H9 (cell line): ENCODE measurements around the gene TLE4. TPM values are rescaled to one million over a fixed set of nuclear protein-coding genes. Genes with fewer than 3 reads are reported as not detected.

Experiments used
- DNase-seq: peaks from one replicate; pipeline ENCODE4 v3.0.0-alpha.2; 2017
- H2AFZ ChIP-seq: one replicate; pipeline ENCODE4 v1.6.1; 2013; ENCODE audit warnings: mild to moderate bottlenecking, low read length, control low read depth, moderate library complexity
- H2AK5ac ChIP-seq: 2 replicates; pipeline ENCODE4 v1.6.1; 2013; ENCODE audit warnings: low read length, control low read depth, mixed read lengths; ENCODE audit not compliant: insufficient read length
- H2BK120ac ChIP-seq: one replicate; pipeline ENCODE4 v1.6.1; 2013; ENCODE audit warnings: low read depth, mild to moderate bottlenecking, low read length, control low read depth, inconsistent platforms; ENCODE audit not compliant: poor library complexity, severe bottlenecking
- H2BK12ac ChIP-seq: 2 replicates; pipeline ENCODE4 v1.6.1; 2013; ENCODE audit warnings: low read length, control low read depth, mixed read lengths, low read depth; ENCODE audit not compliant: insufficient read length
- H2BK15ac ChIP-seq: 2 replicates; pipeline ENCODE4 v1.6.1; 2013; ENCODE audit warnings: low read depth, low read length, control low read depth
- H2BK20ac ChIP-seq: one replicate; pipeline ENCODE4 v1.6.1; 2013; ENCODE audit warnings: low read depth, mild to moderate bottlenecking, low read length, control low read depth, inconsistent platforms; ENCODE audit not compliant: poor library complexity, severe bottlenecking
- H2BK5ac ChIP-seq: 2 replicates; pipeline ENCODE4 v1.6.1; 2013; ENCODE audit warnings: low read length, control low read depth, mixed read lengths; ENCODE audit not compliant: insufficient read length
- H3K14ac ChIP-seq: 2 replicates; pipeline ENCODE4 v1.6.1; 2013; ENCODE audit warnings: low read length, control low read depth; ENCODE audit not compliant: insufficient read depth
- H3K18ac ChIP-seq: 2 replicates; pipeline ENCODE4 v1.6.1; 2013; ENCODE audit warnings: low read depth, mild to moderate bottlenecking, mixed read lengths, low read length, control low read depth; ENCODE audit not compliant: insufficient read length
- H3K23ac ChIP-seq: 2 replicates; pipeline ENCODE4 v1.6.1; 2013; ENCODE audit warnings: low read length, control low read depth, mixed read lengths, low read depth; ENCODE audit not compliant: insufficient read length
- H3K23me2 ChIP-seq: 2 replicates; pipeline ENCODE4 v1.6.1; 2013; ENCODE audit warnings: low read depth, mild to moderate bottlenecking, mixed read lengths, low read length, control low read depth; ENCODE audit not compliant: insufficient read length, poor library complexity, severe bottlenecking
- H3K27ac ChIP-seq: 2 replicates; pipeline ENCODE4 v1.5.1; 2013; ENCODE audit warnings: low read length, control low read depth, mixed read lengths, low read depth; ENCODE audit not compliant: insufficient read length
- H3K27me3 ChIP-seq: 2 replicates; pipeline ENCODE4 v1.6.1; 2013; ENCODE audit warnings: low read length, control low read depth, inconsistent platforms; ENCODE audit not compliant: insufficient read depth
- H3K4ac ChIP-seq: 2 replicates; pipeline ENCODE4 v1.6.1; 2013; ENCODE audit warnings: low read depth, mild to moderate bottlenecking, control low read depth, inconsistent platforms, low read length, moderate library complexity
- H3K4me1 ChIP-seq: 2 replicates; pipeline ENCODE4 v1.6.1; 2013; ENCODE audit warnings: low read length, control low read depth, inconsistent platforms; ENCODE audit not compliant: insufficient read depth
- H3K4me2 ChIP-seq: 2 replicates; pipeline ENCODE4 v1.6.1; 2013; ENCODE audit warnings: low read length, control low read depth, mixed read lengths; ENCODE audit not compliant: insufficient read length, insufficient read depth
- H3K56ac ChIP-seq: 2 replicates; pipeline ENCODE4 v1.6.1; 2013; ENCODE audit warnings: low read depth, mild to moderate bottlenecking, mixed read lengths, low read length, control low read depth; ENCODE audit not compliant: insufficient read length
- H3K79me1 ChIP-seq: 2 replicates; pipeline ENCODE4 v1.6.1; 2013; ENCODE audit warnings: low read depth, mild to moderate bottlenecking, moderate library complexity, low read length, control low read depth, inconsistent platforms; ENCODE audit not compliant: insufficient read depth, poor library complexity, severe bottlenecking
- H3K79me2 ChIP-seq: 2 replicates; pipeline ENCODE4 v1.6.1; 2013; ENCODE audit warnings: low read length, control low read depth, inconsistent platforms; ENCODE audit not compliant: insufficient read depth
- H3K9ac ChIP-seq: 2 replicates; pipeline ENCODE4 v1.6.1; 2013; ENCODE audit warnings: low read length, control low read depth, mixed read lengths; ENCODE audit not compliant: insufficient read length; ENCODE audit errors: extremely low read depth
- H3K9me3 ChIP-seq: one replicate; pipeline ENCODE4 v1.6.1; 2013; ENCODE audit warnings: low read depth, low read length, inconsistent platforms; ENCODE audit not compliant: control insufficient read depth
- H3T11ph ChIP-seq: one replicate; pipeline ENCODE4 v1.6.1; 2013; ENCODE audit warnings: mild to moderate bottlenecking, low read length, control low read depth, inconsistent platforms
- H4K20me1 ChIP-seq: one replicate; pipeline ENCODE4 v1.6.1; 2013; ENCODE audit not compliant: control insufficient read depth, insufficient read length, insufficient read depth
- H4K5ac ChIP-seq: 2 replicates; pipeline ENCODE4 v1.6.1; 2013; ENCODE audit warnings: low read depth, mild to moderate bottlenecking, mixed read lengths, low read length, control low read depth; ENCODE audit not compliant: insufficient read length
- H4K8ac ChIP-seq: replicated peaks from 2 replicates; pipeline ENCODE4 v1.6.1; 2013; ENCODE audit warnings: low read length, control low read depth, mixed read lengths, low read depth; ENCODE audit not compliant: insufficient read length
- H4K91ac ChIP-seq: 2 replicates; pipeline ENCODE4 v1.6.1; 2013; ENCODE audit warnings: low read depth, mild to moderate bottlenecking, moderate library complexity, mixed read lengths, low read length, control low read depth; ENCODE audit not compliant: insufficient read length
- H3K27ac Mint-ChIP-seq, 3 experiments: 2 replicates in 2 of 3; 3 replicates in 1 of 3; pipeline ENCODE4 v1.8.0; 2020 to 2021; ENCODE audit warnings: mixed read lengths in 3 of 3, mild to moderate bottlenecking in 1 of 3, moderate library complexity in 1 of 3
- H3K27me3 Mint-ChIP-seq: 2 replicates; pipeline ENCODE4 v1.8.0; 2021; ENCODE audit warnings: low read depth, mild to moderate bottlenecking, moderate library complexity, mixed read lengths
- H3K36me3 Mint-ChIP-seq, 3 experiments: 2 replicates in 2 of 3; 3 replicates in 1 of 3; pipeline ENCODE4 v1.8.0; 2020 to 2021; ENCODE audit warnings: low read depth in 3 of 3, mixed read lengths in 3 of 3; ENCODE audit not compliant: insufficient read depth in 1 of 3
- H3K4me1 Mint-ChIP-seq, 2 experiments: 2 replicates each; pipeline ENCODE4 v1.8.0; 2020; ENCODE audit warnings: mixed read lengths in 2 of 2
- H3K4me3 Mint-ChIP-seq, 2 experiments: 2 replicates in 1 of 2; 3 replicates in 1 of 2; pipeline ENCODE4 v1.8.0; 2020 to 2021; ENCODE audit warnings: mild to moderate bottlenecking in 2 of 2, mixed read lengths in 2 of 2, moderate library complexity in 1 of 2
- H3K9me3 Mint-ChIP-seq, 2 experiments: 2 replicates in 1 of 2; 3 replicates in 1 of 2; pipeline ENCODE4 v1.8.0; 2020; ENCODE audit warnings: mild to moderate bottlenecking in 2 of 2, mixed read lengths in 2 of 2, moderate library complexity in 1 of 2
- CTCF ChIP-seq: fragments of 200-600 bp; sonication (generic); conservative IDR thresholded peaks from 3 replicates; pipeline ENCODE4 v1.8.0; 2021; ENCODE audit warnings: antibody characterized with exemption, mild to moderate bottlenecking
- WGBS: extraction: QIAGEN DNeasy Blood & Tissue Kit; methylation state at CpG from one replicate; pipeline ENCODE4 v1.1.7; 2013; ENCODE audit warnings: missing lambda C conversion rate, low lambda C conversion rate, mixed read lengths; ENCODE audit not compliant: insufficient read length; ENCODE audit errors: extremely low coverage; 5-methylcytosine and 5-hydroxymethylcytosine counted together
- total RNA-seq: library from RNA; stranded (reverse); gene quantifications from 2 replicates; pipeline ENCODE4 v1.2.1, GENCODE V29; 2021

The TLE4 gene
- total RNA-seq, 1 experiment from 2014 or later = 35.1 TPM

- Histone ChIP-seq H2BK20ac (no peak overlapping the region), H2BK15ac (no peak overlapping the region), H3T11ph (no peak overlapping the region), H3K4ac (no peak overlapping the region), H4K5ac (no peak overlapping the region), H3K79me1 (peaks cover 4% of the 10 kb centered on the region), H2BK120ac (no peak overlapping the region), H3K56ac (no peak overlapping the region), H3K9me3 (no peaks in the 10 kb centered on the region), H3K4me2 (no peak overlapping the region), H3K27ac (no peak overlapping the region), H3K14ac (no peak overlapping the region), H4K91ac (no peak overlapping the region), H2AFZ (no peak overlapping the region), H3K9ac (no peak overlapping the region), H3K23ac (no peak overlapping the region), H4K8ac (no peak overlapping the region), H3K27me3 (no peaks in the 10 kb centered on the region), H3K4me1 (no peaks in the 10 kb centered on the region; the same call in 1 of the 2 replicates), H2AK5ac (no peak overlapping the region), H3K79me2 (no peaks in the 10 kb centered on the region), H4K20me1 (no peaks in the 10 kb centered on the region), H2BK12ac (no peak overlapping the region), H3K18ac (no peak overlapping the region), H3K23me2 (no peaks in the 10 kb centered on the region), H2BK5ac (no peak overlapping the region)
- no CpG with 5 or more reads among the region's 3 CpGs for WGBS
- Mint-ChIP-seq H3K27ac (no peak overlapping the region), H3K9me3 (peaks cover 12% of the 10 kb centered on the region in 2 experiments), H3K4me3 (no peak overlapping the region), H3K27me3 (no peaks in the 10 kb centered on the region), H3K4me1 (peaks cover 0 to 2% of the 10 kb centered on the region in 2 experiments; a peak in 1 of 4 replicates), H3K36me3 (peaks cover 16 to 33% (median 29%) of the 10 kb centered on the region in 3 experiments)
- no peak for DNase-seq
- no peak for TF ChIP-seq CTCF
Measured at GRCh38 chr9:79603222-79603920, 31.6 kb downstream of the TLE4 start.
